ENCODE data around the gene TMEM258. TPM values are rescaled to one million over a fixed set of nuclear protein-coding genes. Genes with fewer than 3 reads are reported as not detected.

Gene TMEM258
- total and polyA plus RNA-seq, 4 donors: 31.0 to 136 (median 98.7) TPM

DNA sequence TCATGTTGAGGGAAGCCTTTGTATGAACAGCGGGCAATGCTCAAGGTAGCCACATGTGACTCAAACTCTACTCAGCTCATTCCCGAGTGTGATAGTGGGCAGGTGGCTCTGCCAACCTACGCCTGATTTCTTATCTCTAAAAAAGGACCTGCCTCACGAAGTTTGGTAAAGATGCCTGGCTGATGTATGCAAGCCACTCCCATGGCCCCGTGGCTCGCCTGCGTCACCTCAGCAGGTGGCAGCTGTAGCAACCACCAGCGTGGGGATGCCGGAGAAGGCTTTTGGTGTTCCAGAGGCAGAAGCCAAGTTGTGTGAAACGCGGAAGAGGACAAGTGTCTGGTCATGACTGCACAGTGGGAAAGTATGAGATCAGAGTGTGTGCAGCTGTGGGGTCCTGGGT is 41.1 kb upstream of the TMEM258 start:
- peaks cover 10 to 45% (median 41%) of the 10 kb centered on the region in 4 donors for H3K4me1 ChIP-seq (ENCODE audit: control insufficient read depth in 4 of 4, insufficient read depth in 4 of 4, low read length in 3 of 4)
- WGBS: 85% methylated on average over 11 of the region's 11 CpGs

DNA sequence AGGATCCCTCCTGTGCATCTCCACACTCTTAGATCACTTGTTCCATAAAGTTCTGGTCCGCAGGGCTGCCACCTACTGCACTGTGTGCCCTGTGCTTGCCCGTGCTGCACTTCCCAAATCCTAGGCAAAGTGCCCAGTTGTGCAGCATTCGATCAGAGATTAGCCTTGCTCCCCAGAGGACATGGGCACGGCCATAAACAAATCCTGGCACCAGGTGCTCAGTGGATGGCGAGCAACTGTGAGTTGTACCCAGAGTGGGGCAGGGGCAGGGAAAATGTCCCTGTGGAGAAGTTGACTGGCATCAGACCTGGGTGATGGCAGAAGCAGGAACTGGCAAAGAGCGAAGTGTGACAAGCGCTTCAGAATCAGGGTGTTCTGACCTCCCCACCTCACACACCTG is 40.4 kb upstream of the TMEM258 start:
- Histone ChIP-seq H3K9me3 (ENCODE audit: control insufficient read depth in 4 of 4, low read length in 3 of 4) (no peaks in the 10 kb centered on the region), H3K27ac (ENCODE audit: low read depth in 1 of 2, low read length in 2 of 2) (no peak overlapping the region), H3K4me1 (ENCODE audit: control insufficient read depth in 4 of 4, insufficient read depth in 4 of 4, low read length in 3 of 4) (peaks cover 10 to 49% (median 45%) of the 10 kb centered on the region in 4 donors), H3K4me3 (ENCODE audit: low read depth in 1 of 3, low read length in 3 of 3) (no peak overlapping the region), H3K9ac (ENCODE audit: low read depth in 1 of 2, low read length in 2 of 2) (no peak overlapping the region), H3K27me3 (ENCODE audit: control insufficient read depth in 4 of 4, insufficient read depth in 4 of 4, low read length in 3 of 4) (no peaks in the 10 kb centered on the region), H3K36me3 (ENCODE audit: control insufficient read depth in 4 of 4, insufficient read depth in 3 of 4, low read depth in 1 of 4, low read length in 3 of 4) (peaks cover 0 to 2% (median 0%) of the 10 kb centered on the region in 4 donors)
- DNase-seq (ENCODE audit: low spot score): no peak
- TF ChIP-seq SP1 (IDR thresholded peaks at IDR 0.05) (peak; percentile 9), HNF4A (conservative IDR thresholded peaks at IDR 0.05) (no peak), RXRA (IDR thresholded peaks at IDR 0.05) (peak; percentile 28 to 46)
- WGBS: 46% methylated on average over 7 of the region's 7 CpGs

More for the DNA sequence above, 41.1 kb upstream of the TMEM258 start:
- TF ChIP-seq FOXA1 (IDR thresholded peaks at IDR 0.05): no peak
- TF ChIP-seq, protein P1, sequence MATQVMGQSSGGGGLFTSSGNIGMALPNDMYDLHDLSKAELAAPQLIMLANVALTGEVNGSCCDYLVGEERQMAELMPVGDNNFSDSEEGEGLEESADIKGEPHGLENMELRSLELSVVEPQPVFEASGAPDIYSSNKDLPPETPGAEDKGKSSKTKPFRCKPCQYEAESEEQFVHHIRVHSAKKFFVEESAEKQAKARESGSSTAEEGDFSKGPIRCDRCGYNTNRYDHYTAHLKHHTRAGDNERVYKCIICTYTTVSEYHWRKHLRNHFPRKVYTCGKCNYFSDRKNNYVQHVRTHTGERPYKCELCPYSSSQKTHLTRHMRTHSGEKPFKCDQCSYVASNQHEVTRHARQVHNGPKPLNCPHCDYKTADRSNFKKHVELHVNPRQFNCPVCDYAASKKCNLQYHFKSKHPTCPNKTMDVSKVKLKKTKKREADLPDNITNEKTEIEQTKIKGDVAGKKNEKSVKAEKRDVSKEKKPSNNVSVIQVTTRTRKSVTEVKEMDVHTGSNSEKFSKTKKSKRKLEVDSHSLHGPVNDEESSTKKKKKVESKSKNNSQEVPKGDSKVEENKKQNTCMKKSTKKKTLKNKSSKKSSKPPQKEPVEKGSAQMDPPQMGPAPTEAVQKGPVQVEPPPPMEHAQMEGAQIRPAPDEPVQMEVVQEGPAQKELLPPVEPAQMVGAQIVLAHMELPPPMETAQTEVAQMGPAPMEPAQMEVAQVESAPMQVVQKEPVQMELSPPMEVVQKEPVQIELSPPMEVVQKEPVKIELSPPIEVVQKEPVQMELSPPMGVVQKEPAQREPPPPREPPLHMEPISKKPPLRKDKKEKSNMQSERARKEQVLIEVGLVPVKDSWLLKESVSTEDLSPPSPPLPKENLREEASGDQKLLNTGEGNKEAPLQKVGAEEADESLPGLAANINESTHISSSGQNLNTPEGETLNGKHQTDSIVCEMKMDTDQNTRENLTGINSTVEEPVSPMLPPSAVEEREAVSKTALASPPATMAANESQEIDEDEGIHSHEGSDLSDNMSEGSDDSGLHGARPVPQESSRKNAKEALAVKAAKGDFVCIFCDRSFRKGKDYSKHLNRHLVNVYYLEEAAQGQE (IDR thresholded peaks at IDR 0.05): no peak
- TF ChIP-seq JUND (IDR thresholded peaks at IDR 0.05): no peak
- TF ChIP-seq FOXA2 (IDR thresholded peaks at IDR 0.05): no peak
- TF ChIP-seq RXRA (IDR thresholded peaks at IDR 0.05): no peak
- TF ChIP-seq NR2F2 (IDR thresholded peaks at IDR 0.05): no peak
- no peak for TF ChIP-seq YY1 (IDR thresholded peaks at IDR 0.05)
- Histone ChIP-seq H3K9me3 (ENCODE audit: control insufficient read depth in 4 of 4, low read length in 3 of 4) (no peaks in the 10 kb centered on the region), H3K27me3 (ENCODE audit: control insufficient read depth in 4 of 4, insufficient read depth in 4 of 4, low read length in 3 of 4) (no peaks in the 10 kb centered on the region), H3K9ac (ENCODE audit: low read depth in 1 of 2, low read length in 2 of 2) (no peak overlapping the region), H3K27ac (ENCODE audit: low read depth in 1 of 2, low read length in 2 of 2) (no peak overlapping the region), H3K4me3 (ENCODE audit: low read depth in 1 of 3, low read length in 3 of 3) (no peak overlapping the region), H3K36me3 (ENCODE audit: control insufficient read depth in 4 of 4, insufficient read depth in 3 of 4, low read depth in 1 of 4, low read length in 3 of 4) (peaks cover 0 to 3% (median under 1%) of the 10 kb centered on the region in 4 donors)
- DNase-seq (ENCODE audit: low spot score): no peak

DNA sequence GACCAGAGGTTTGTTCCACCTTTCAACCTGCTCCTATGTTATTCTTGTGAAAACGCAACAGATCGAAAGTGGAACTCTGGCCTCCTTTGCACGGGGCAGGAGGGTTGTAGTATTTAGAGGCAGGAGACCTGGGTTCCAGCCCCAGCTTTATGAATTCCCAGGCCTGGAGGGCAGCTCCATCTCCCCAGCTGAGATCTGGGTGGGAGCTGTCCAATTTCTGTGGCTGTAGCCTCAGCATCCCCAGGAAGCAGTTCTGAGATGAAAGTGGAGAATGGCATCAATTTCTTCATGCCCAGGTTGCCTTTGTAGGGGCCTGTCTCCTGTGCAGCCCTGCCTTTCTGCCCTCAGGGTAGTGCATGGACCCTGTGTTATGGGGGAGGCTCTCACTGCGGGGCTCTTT is 39.8 kb upstream of the TMEM258 start:
- H3K4me3 ChIP-seq (ENCODE audit: low read depth in 1 of 3, low read length in 3 of 3): no peak overlapping the region
- peaks cover 10 to 54% (median 47%) of the 10 kb centered on the region in 4 donors for H3K4me1 ChIP-seq (ENCODE audit: control insufficient read depth in 4 of 4, insufficient read depth in 4 of 4, low read length in 3 of 4)
- TF ChIP-seq HNF4A (conservative IDR thresholded peaks at IDR 0.05) (no peak), FOXA2 (IDR thresholded peaks at IDR 0.05) (no peak), JUND (IDR thresholded peaks at IDR 0.05) (no peak), TAF1 (conservative IDR thresholded peaks at IDR 0.05) (no peak), YY1 (IDR thresholded peaks at IDR 0.05) (no peak)
- TF ChIP-seq, protein P2, sequence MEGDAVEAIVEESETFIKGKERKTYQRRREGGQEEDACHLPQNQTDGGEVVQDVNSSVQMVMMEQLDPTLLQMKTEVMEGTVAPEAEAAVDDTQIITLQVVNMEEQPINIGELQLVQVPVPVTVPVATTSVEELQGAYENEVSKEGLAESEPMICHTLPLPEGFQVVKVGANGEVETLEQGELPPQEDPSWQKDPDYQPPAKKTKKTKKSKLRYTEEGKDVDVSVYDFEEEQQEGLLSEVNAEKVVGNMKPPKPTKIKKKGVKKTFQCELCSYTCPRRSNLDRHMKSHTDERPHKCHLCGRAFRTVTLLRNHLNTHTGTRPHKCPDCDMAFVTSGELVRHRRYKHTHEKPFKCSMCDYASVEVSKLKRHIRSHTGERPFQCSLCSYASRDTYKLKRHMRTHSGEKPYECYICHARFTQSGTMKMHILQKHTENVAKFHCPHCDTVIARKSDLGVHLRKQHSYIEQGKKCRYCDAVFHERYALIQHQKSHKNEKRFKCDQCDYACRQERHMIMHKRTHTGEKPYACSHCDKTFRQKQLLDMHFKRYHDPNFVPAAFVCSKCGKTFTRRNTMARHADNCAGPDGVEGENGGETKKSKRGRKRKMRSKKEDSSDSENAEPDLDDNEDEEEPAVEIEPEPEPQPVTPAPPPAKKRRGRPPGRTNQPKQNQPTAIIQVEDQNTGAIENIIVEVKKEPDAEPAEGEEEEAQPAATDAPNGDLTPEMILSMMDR (IDR thresholded peaks at IDR 0.05; ENCODE audit: low read depth, low read length, missing input control): no peak
- TF ChIP-seq, protein P1 (IDR thresholded peaks at IDR 0.05): no peak
- no peaks in the 10 kb centered on the region for H3K27me3 ChIP-seq (ENCODE audit: control insufficient read depth in 4 of 4, insufficient read depth in 4 of 4, low read length in 3 of 4)
- no peak overlapping the region for H3K27ac ChIP-seq (ENCODE audit: low read depth in 1 of 2, low read length in 2 of 2)
- DNase-seq (ENCODE audit: low spot score): no peak
- no peak overlapping the region for H3K9ac ChIP-seq (ENCODE audit: low read depth in 1 of 2, low read length in 2 of 2)
- WGBS: 74% methylated on average over 4 of the region's 4 CpGs
- no peaks in the 10 kb centered on the region for H3K9me3 ChIP-seq (ENCODE audit: control insufficient read depth in 4 of 4, low read length in 3 of 4)
- peaks cover 0 to under 1% (median 0%) of the 10 kb centered on the region in 4 donors for H3K36me3 ChIP-seq (ENCODE audit: control insufficient read depth in 4 of 4, insufficient read depth in 3 of 4, low read depth in 1 of 4, low read length in 3 of 4)
